HG03196 (cell line): ENCODE data around the gene OSGIN1.

Experiments used
- ATAC-seq: cut with Tn5 transposase; IDR thresholded peaks from one replicate; pipeline ENCODE4 v1.9.1; 2021; ENCODE audit not compliant: unreplicated experiment

The OSGIN1 gene

GRCh38 chr16:83925957-83926725, 26.9 kb upstream of the OSGIN1 start:
- no peak for ATAC-seq

DNA sequence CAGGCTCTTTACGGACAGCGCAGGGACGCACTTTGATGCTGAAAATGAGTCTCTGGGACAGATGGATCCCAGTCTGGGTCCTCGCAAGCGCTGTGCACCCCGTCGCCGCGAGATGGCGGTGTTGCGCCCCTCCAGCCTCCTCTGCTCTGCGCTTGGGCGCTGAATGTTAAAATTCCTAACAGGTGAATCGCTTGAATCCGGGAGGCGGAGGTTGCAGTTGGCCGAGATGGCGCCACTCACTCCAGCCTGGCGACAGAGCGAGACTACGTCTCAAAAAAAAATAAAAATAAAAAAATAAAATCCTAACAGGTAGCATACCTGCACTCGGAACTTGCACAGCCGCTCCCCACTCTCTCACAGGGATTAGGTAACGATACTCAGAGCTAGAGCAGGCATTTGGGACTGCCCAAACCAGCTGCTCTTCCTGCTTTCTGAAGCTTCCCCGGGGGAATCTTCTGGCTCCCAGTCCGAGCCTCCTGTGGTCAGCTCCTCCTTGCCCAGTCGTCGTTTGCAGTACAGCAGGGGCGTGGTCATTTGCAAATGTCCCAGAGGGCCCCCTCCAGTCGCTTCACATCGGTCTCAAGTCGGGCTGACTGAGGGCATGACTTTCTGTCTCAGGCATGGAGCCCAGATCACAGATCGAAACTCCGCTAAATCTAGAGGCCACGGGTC, 26.2 kb upstream of the OSGIN1 start:
- no peak for ATAC-seq

DNA sequence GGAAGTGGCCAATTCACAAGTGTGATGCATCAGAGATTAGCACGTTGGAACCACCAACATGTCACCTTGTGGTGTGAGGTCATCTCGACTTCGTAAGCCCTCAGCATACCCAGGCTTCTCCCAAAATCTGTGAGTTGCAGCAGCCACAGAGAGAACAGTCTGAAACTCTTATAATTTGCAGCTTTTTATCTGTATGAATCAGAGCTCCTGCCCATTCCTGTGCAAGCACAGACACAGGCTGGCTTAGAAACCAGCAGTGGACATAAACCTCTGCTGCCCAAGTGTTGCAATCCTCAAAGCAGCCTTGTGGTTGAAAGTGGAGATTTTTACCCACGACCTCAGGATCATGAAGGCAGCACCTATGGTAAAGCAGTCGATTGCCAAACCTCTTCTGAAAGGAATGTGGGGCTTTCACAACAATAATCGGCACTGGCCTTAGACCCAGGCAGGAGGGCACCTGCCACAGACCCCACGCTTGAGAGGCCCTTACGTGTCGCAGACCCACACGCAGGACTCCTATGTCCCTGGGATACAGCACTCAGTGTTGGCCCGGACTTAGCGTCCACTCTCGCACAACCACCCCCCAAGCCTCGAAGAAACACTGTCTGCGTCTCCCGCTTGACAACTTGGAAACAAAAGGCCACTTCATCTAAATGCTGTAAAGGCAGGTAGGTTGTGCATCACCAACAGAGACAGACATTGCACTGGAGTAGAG, 24.5 kb upstream of the OSGIN1 start:
- ATAC-seq, result no peak

DNA sequence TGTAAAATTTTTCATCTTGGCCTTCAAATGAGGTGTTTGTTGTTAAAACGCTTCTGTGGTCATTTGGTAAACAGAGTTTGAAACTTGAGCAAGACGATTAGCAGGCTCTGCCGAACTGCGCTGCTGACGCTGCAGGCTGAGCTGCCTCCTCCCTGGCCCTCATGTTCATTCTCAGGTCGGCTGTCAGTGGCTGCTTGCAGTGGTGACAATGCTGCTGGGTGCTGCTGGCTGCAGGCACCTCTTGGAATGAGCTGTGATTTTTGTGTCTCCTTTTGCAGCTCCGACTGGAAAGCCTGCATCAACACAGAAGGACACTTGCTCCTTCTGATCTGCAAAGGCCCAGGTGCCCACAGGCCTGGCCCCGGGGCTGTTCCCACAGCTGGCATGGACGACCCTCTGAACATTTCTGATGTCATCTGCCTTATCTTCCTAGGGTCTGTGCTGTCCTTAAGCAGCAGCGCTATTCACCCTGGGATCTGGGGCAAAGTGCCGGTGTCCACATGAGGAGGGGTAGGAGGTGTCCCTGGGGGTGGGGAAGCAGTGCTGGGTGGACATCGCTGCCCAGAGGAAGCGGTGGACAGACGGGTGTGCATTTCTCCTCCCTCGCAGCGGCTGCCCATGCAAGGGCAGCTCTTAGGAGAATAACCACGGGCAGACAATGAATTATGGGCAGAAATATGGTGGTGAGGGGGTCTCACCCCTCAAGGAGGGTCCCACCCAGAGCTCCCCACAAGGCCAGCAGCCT, 23.1 kb upstream of the OSGIN1 start:
- no peak for ATAC-seq

DNA sequence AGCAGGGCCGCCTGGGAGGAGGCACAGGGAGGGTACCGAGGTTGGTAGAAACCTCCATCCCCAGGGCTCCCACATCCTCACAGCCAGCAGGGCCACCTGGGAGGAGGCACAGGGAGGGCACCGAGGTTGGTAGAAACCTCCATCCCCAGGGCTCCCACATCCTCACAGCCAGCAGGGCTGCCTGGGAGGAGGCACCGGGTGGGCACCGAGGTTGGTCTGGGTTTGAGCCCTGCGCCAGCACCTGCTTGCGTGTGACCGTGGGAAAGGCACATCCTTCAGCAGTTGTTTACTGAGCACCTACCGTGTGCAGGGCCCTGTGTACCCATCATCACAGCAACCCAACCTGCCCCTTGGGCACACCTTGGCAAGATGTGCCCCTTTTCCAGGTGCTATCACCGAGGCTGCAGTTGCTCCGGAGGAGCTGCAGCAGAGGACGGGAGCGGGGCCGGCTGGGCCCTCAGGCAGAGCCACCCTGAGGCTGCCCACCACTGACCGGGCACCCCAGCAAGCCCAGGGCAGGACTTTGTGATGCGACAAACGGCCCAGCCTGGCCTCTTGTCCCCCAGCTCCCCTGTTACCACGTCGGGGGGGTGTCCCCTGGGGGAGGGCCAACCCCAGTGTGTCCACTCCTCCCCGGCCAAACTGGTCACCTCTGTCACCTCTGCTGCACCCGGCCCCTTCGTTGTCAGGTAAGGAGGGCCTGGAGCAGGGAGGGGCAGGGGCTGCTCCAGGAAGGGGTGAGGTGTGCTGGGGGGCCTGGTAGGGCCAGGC, 22.1 kb upstream of the OSGIN1 start:
- ATAC-seq, result no peak

GRCh38 chr16:83931556-83931955, 21.5 kb upstream of the OSGIN1 start:
- no peak for ATAC-seq

- no peak for ATAC-seq
These were observed 20.7 kb upstream of the OSGIN1 start for GRCh38 chr16:83932304-83932703.

DNA sequence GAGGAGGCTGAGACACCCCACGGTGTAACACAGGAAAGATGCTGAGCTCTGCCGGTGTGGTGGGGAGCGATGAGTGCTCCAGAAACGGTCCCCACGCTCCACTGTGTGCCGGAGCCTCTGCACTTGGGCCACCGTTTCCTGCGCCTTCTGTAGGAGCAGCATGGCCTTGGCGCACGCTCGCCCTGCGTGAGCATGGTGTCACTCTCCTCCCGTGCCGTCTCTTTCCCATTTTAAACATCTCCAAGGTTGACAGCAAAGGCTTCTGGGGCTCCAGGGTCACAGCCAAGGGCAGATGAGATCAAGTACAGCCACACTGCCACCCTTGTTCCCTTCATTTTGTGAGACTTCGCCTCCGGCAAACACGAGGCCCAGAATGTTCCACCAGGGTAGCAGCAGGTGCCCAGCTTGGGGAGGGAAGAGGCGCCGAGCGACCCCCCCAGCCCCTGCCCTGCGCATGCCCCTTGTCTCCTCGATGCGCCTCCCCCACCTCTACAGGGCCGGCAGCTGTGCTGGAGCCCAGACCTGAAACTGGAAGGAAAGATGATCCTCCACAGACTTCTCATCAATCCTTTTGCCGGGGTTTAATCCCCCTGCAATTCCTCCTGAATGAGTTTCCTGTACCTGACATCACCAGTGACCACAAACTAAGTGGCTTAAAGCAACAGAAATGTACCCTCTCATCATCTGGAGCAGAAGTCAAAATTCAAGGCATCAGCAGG, 19.9 kb upstream of the OSGIN1 start:
- no peak for ATAC-seq

- no peak for ATAC-seq
These were observed 19.0 kb upstream of the OSGIN1 start for GRCh38 chr16:83933885-83934683.

DNA sequence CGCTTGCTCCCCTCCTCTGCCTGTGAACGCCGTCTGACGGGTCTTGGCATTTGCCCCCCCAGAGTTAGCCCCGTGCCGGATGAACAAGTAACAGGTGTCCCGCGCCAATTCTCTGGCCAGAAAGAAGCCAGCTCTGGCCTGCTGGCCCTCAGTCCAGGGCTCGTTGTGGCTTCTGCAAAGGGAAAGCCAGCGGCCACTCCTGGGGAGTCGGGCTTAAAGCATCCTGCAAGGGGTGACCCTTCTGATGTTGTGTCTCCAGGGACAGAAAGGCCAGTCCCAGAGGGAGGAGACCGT, 18.4 kb upstream of the OSGIN1 start:
- ATAC-seq, result no peak

DNA sequence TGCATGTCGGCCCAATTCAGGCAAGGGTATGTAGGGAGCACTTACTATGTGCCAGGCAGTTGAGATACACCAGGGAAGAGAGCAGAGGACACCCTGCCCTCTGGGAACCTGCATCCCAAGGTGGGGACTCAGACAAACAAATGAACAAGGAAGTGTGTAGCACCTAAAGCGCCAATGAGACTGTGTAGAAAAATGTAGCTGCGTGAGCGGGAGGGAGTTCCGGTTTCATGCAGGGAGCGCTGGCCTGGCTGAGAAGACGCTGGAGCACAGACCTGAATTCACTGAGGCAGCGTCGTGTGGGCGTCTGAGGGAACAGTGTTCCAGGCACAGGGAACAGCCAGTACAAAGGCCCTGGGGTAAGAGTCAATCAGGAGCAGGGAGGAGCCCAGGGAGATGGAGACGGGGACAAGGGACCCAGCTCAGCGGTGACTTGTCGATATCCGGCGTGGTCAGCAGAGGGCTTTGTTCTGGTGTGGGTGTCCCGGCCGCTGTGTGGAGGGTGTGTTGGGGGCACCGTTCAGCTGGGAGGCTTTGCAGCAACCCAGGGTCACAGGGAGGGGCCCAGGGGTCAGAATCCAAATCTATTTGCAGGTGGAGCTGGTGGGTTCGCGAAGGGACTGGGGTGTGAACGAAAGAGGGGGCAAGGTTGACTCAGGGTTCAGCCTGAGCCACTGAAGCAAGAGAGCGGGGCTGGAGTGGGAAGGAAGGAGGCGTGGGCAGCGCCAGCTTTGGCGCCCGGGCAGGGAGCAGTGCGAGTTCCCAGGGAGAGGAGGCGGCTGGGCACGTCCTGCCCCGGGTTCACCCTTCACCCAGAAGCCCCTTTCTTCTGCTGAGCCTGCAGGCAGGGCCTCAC, 17.8 kb upstream of the OSGIN1 start:
- no peak for ATAC-seq

DNA sequence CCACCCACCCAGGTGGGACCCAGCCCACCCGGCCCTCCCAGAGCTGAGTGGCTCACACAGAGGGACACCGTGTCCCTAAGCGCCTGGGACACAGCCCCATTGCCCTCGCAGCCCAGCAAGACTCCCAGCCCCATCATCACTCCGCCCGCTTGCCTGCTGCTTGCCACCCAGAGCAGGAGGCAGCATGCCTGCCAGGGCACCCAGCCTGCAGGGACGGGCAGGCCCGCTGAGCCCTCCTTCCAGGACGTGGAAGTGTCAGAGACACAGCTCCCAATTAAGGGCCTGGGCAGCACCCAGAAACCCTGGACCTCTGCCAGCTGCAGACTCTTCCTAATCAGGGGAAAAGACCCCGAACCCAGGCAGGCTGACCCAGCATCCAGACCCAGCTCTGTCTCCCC, 17.2 kb upstream of the OSGIN1 start:
- no peak for ATAC-seq

DNA sequence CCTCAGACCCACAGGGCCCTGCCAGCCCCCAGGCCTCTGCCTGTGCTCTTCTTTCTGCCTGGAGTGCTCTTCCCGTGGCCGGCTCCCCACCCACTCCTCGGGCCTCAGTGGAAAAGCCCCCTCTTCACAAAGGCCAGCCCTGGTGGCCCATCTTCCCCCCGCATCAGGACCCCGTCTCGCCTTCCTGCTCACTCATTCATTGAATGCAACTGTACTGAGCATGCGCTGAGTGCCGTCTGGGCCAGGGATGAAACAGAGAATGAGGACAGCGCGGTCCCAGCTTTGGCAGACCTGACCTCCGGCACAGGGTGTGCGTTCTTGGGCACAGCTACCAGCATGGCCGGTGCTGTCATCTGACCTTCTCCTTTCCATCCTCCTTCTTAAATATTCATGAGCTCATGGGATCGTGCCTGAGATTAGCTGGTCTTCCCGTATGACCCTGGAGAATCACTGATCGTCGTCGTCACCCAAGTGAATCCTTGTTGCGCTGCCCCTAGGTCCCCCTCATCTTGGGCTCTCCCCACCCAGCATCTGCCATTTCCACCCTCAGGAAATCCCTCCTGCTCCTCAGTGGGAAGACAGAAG, 16.4 kb upstream of the OSGIN1 start:
- ATAC-seq, result no peak

- ATAC-seq, result no peak
These were observed 15.8 kb upstream of the OSGIN1 start for GRCh38 chr16:83937267-83937666.

GRCh38 chr16:83937922-83938885, 14.8 kb upstream of the OSGIN1 start:
- no peak for ATAC-seq

DNA sequence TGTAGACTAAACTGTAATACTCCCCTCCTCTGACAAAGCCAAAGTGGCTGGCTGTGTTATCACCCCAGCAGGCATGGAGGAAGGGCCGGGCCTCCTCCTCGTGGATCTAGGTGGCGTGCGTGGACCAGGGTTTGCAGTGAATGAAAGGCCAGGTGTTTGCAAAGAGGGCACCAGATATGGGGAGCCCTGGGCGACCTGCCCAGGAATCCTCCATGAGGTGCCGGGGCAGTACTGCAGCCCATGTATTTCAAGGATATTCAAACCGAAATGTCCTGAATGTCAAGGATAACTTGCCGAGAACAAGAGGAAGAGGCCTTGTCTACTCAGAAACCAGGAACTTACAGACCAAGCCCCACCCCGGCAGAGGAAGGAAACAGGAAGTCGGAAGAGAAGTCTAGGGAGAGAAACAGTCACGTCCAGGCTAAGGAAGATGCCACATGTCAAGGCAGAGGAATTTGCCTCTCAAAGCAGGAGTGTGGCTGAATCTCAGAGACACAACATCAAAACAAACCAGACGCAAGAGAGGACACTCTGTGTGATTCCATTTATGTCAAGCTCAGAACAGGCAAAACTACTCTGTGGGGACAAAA, 13.7 kb upstream of the OSGIN1 start:
- ATAC-seq, result no peak

DNA sequence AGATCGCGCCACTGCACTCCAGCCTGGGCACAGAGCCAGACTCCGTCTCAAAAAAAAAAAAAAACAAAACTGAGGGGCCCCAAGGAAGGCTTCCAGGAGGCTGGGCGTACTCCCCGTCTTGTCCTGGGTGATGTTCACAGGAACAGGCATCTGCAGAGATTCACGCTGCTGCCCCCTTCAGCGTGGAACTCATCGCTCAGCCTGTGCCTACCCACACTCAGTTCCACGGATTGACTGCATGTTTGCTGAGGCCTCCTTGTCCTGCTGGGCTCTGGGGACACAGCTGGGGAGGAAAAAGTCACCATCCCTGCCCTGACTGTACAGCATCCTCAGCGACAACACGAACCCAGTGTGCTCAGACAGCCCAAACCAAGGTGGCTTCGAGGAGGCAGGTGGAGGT, 12.9 kb upstream of the OSGIN1 start:
- no peak for ATAC-seq
